HEK293 (cell line): ENCODE measurements around the gene CD3G.

Experiments
- BCL11A ChIP-seq: fragments of 450-650 bp; formaldehyde crosslinking; IDR thresholded peaks from 2 replicates; pipeline ENCODE4 v1.5.1; 2016; ENCODE audit warnings: low read depth, missing biosample characterization, missing genetic modification characterization
- CTCF ChIP-seq: fragments of 450-650 bp; formaldehyde crosslinking; IDR thresholded peaks from 2 replicates; pipeline ENCODE4 v1.5.1; 2016; ENCODE audit warnings: missing biosample characterization, missing genetic modification characterization
- KLF9 ChIP-seq: fragments of 450-650 bp; formaldehyde crosslinking; IDR thresholded peaks from 2 replicates; pipeline ENCODE4 v1.5.1; 2016; ENCODE audit warnings: missing biosample characterization, missing genetic modification characterization, low read depth
- YY1 ChIP-seq: fragments of 450-650 bp; formaldehyde crosslinking; IDR thresholded peaks from 2 replicates; pipeline ENCODE4 v1.5.1; 2018; ENCODE audit warnings: missing biosample characterization, missing genetic modification characterization
- ZBTB49 ChIP-seq: fragments of 450-650 bp; formaldehyde crosslinking; IDR thresholded peaks from 2 replicates; pipeline ENCODE4 v1.5.1; 2016; ENCODE audit warnings: missing biosample characterization, missing genetic modification characterization, low read depth
- ZNF18 ChIP-seq: fragments of 450-650 bp; formaldehyde crosslinking; IDR thresholded peaks from 2 replicates; pipeline ENCODE4 v1.5.1; 2016; ENCODE audit warnings: missing biosample characterization, missing genetic modification characterization
- ZNF266 ChIP-seq: fragments of 450-650 bp; formaldehyde crosslinking; IDR thresholded peaks from 2 replicates; pipeline ENCODE4 v1.5.1; 2016; ENCODE audit warnings: missing biosample characterization, missing genetic modification characterization, low read depth
- ZNF558 ChIP-seq: fragments of 450-650 bp; formaldehyde crosslinking; IDR thresholded peaks from 2 replicates; pipeline ENCODE4 v1.5.1; 2016; ENCODE audit warnings: missing biosample characterization, missing genetic modification characterization
- ZNF571 ChIP-seq: fragments of 450-650 bp; formaldehyde crosslinking; IDR thresholded peaks from 2 replicates; pipeline ENCODE4 v1.5.0; 2017; ENCODE audit warnings: missing biosample characterization, missing genetic modification characterization
- ZNF785 ChIP-seq: fragments of 450-650 bp; formaldehyde crosslinking; IDR thresholded peaks from 2 replicates; pipeline ENCODE4 v1.5.1; 2016; ENCODE audit warnings: missing biosample characterization, missing genetic modification characterization

GRCh38 chr11:118338637-118339061 is 5.5 kb upstream of the CD3G start:
- TF ChIP-seq ZNF558 (tag by site-specific recombination) (no peak), ZNF18 (no peak), ZNF266 (tag by site-specific recombination) (no peak), CTCF (tag by site-specific recombination) (no peak), ZBTB49 (tag by site-specific recombination) (no peak), ZNF785 (tag by site-specific recombination) (no peak), KLF9 (tag by site-specific recombination) (no peak), ZNF571 (no peak), BCL11A (tag by site-specific recombination) (no peak), YY1 (tag by site-specific recombination) (no peak)
